Measurements from ENCODE around the gene HSPA9. TPM values are rescaled to one million over a fixed set of nuclear protein-coding genes. Genes with fewer than 3 reads are reported as not detected.
A peak's percentile ranks its signal among the peaks of the same experiment; 100 is the strongest.
"Not testable (repeated sequence)": the region's sequence is repeated elsewhere in the genome, so short reads cannot be mapped to it uniquely, and the experiment has no call there.

The HSPA9 gene
- total RNA-seq, 2 donors from 2014 or later, result 220 to 398 TPM

- ATAC-seq (replicated peaks), result no peak
- H3K36me3 Mint-ChIP-seq (ENCODE audit: low read depth), result peaks cover 77% of the 10 kb centered on the region
- H3K9me3 Mint-ChIP-seq, result no peaks in the 10 kb centered on the region
- H3K4me3 Mint-ChIP-seq, result no peak overlapping the region
- H3K27me3 Mint-ChIP-seq, result no peaks in the 10 kb centered on the region
- H3K4me1 Mint-ChIP-seq, result no peaks in the 10 kb centered on the region
- H3K27ac Mint-ChIP-seq, result peak overlapping the region; percentile 7
Observed at GRCh38 chr5:138508958-138509357, 66.2 kb downstream of the HSPA9 start.

GRCh38 chr5:138507485-138507884, 67.7 kb downstream of the HSPA9 start:
- H3K4me1 Mint-ChIP-seq; H3K9me3 Mint-ChIP-seq; ATAC-seq (replicated peaks); H3K27me3 Mint-ChIP-seq; H3K27ac Mint-ChIP-seq; H3K4me3 Mint-ChIP-seq: not testable (repeated sequence)
- H3K36me3 Mint-ChIP-seq (ENCODE audit: low read depth), result peaks cover 62% of the 10 kb centered on the region

GRCh38 chr5:138506370-138507306, 68.6 kb downstream of the HSPA9 start:
- ATAC-seq (replicated peaks), result no peak
- Mint-ChIP-seq H3K9me3 (no peaks in the 10 kb centered on the region), H3K27me3 (no peaks in the 10 kb centered on the region), H3K36me3 (ENCODE audit: low read depth) (peaks cover 54% of the 10 kb centered on the region), H3K4me1 (no peaks in the 10 kb centered on the region), H3K27ac (no peak overlapping the region), H3K4me3 (no peak overlapping the region)

- H3K9me3 Mint-ChIP-seq, result no peaks in the 10 kb centered on the region
- H3K27me3 Mint-ChIP-seq, result no peaks in the 10 kb centered on the region
- H3K27ac Mint-ChIP-seq, result peak overlapping the region; percentile 46
- no peaks in the 10 kb centered on the region for H3K4me1 Mint-ChIP-seq
- H3K36me3 Mint-ChIP-seq (ENCODE audit: low read depth), result peaks cover 36% of the 10 kb centered on the region
- ATAC-seq (replicated peaks), result no peak
- H3K4me3 Mint-ChIP-seq, result no peak overlapping the region
Observed at GRCh38 chr5:138504799-138505198, 70.4 kb downstream of the HSPA9 start.

Other genes starting within 250 kb of the HSPA9 start
- gene CDC25C, start 243.6 kb downstream of the HSPA9 start, total RNA-seq, result 10 to 100 TPM; 11.5 to 19.7 TPM
- 10 to 100 TPM; 32.7 to 45.8 TPM for gene FAM53C, start 237.1 kb downstream of the HSPA9 start, total RNA-seq
- gene KDM3B, start 222.7 kb downstream of the HSPA9 start, total RNA-seq, result 10 to 100 TPM; 42.1 to 51.4 TPM
- gene REEP2, start 136.3 kb downstream of the HSPA9 start, total RNA-seq, result 1 to 10 TPM; 2.0 TPM
- 10 to 100 TPM; 14.0 to 77.6 TPM for gene EGR1, start 109.9 kb downstream of the HSPA9 start, total RNA-seq
- 100 to 1,000 TPM in 1 of 2 donors, 10 to 100 TPM in 1; 73.0 to 159 TPM for gene ETF1, start 32.2 kb downstream of the HSPA9 start, total RNA-seq
- 10 to 100 TPM; 63.6 to 92.1 TPM for gene CTNNA1, start 178.0 kb upstream of the HSPA9 start, total RNA-seq

Data from activated T-helper 17 cell treated with anti-CD3 and anti-CD28 coated beads, Interleukin-2, amount 50 U/mL, for 72 hours (primary cell).